ENCODE data around the gene EXOSC2. TPM values are rescaled to one million over a fixed set of nuclear protein-coding genes. Genes with fewer than 3 reads are reported as not detected.

The EXOSC2 gene
- 34.4 and 39.0 TPM in 2 replicates for total RNA-seq

GRCh38 chr9:130693426-130694191, at the start of gene EXOSC2:
Gene EXOSC2, plus strand, starts transcription at chr9:130693780. Its CDS starts 12 bp downstream, at chr9:130693792.

GRCh38 chr9:130664251-130665028, 29.1 kb upstream of the EXOSC2 start, which contains the start of gene PRDM12:
Gene PRDM12, plus strand, starts transcription at chr9:130664594. Its CDS starts 60 bp downstream, at chr9:130664654.

Other genes starting within 250 kb of the EXOSC2 start
- gene ASS1, start 248.8 kb upstream of the EXOSC2 start, total RNA-seq = 16.6 and 18.0 TPM in 2 replicates
- gene FUBP3, start 114.2 kb upstream of the EXOSC2 start, total RNA-seq = 21.8 and 30.5 TPM in 2 replicates
- not detected in 2 replicates for gene PRDM12, start 29.2 kb upstream of the EXOSC2 start, total RNA-seq
- gene ABL1, start 141.5 kb downstream of the EXOSC2 start, total RNA-seq = 30.5 and 31.1 TPM in 2 replicates
- gene QRFP, start 203.0 kb downstream of the EXOSC2 start, total RNA-seq = not detected in 2 replicates
- 0.19 and 0.56 TPM in 2 replicates for gene FIBCD1, start 245.5 kb downstream of the EXOSC2 start, total RNA-seq

Data from airway epithelial cell (primary cell).